Astrocyte (in vitro differentiated cells and primary cell): ENCODE measurements around the gene EXOC6B. TPM values are rescaled to one million over a fixed set of nuclear protein-coding genes. Genes with fewer than 3 reads are reported as not detected.

ENCODE experiments used
- DNase-seq: peaks from one replicate; pipeline ENCODE4 v3.0.0-alpha.2; 2010; ENCODE audit warnings: low read depth
- FAIRE-seq: peaks from 2 replicates; lab custom pipeline; 2011; peaks lifted over from hg19 to GRCh38; lab: Jason Lieb, UNC
- H2AFZ ChIP-seq: 2 replicates; pipeline ENCODE4 v1.6.0; 2012; ENCODE audit warnings: low read depth, low read length, inconsistent platforms
- H3K27ac ChIP-seq: 2 replicates; pipeline ENCODE4 v1.5.1; 2011; ENCODE audit warnings: low read depth, low read length, inconsistent platforms
- H3K27me3 ChIP-seq: 2 replicates; pipeline ENCODE4 v1.6.0; 2011; ENCODE audit warnings: low read length, inconsistent platforms; ENCODE audit not compliant: insufficient read depth
- H3K36me3 ChIP-seq: 2 replicates; pipeline ENCODE4 v1.5.1; 2011; ENCODE audit warnings: low read length, inconsistent platforms; ENCODE audit not compliant: insufficient read depth
- H3K4me1 ChIP-seq: 2 replicates; pipeline ENCODE4 v1.5.1; 2011; ENCODE audit warnings: low read length, inconsistent platforms; ENCODE audit not compliant: insufficient read depth
- H3K4me2 ChIP-seq: 2 replicates; pipeline ENCODE4 v1.6.0; 2012; ENCODE audit warnings: low read length, inconsistent platforms
- H3K4me3 ChIP-seq: 2 replicates; pipeline ENCODE4 v1.5.1; 2011; ENCODE audit warnings: low read depth, mild to moderate bottlenecking, low read length, inconsistent platforms; ENCODE audit not compliant: insufficient read depth
- H3K79me2 ChIP-seq: 2 replicates; pipeline ENCODE4 v1.6.0; 2012; ENCODE audit warnings: mild to moderate bottlenecking, low read length, inconsistent platforms; ENCODE audit not compliant: insufficient read depth
- H3K9ac ChIP-seq: 2 replicates; pipeline ENCODE4 v1.6.0; 2012; ENCODE audit warnings: mild to moderate bottlenecking, low read length, inconsistent platforms
- H3K9me3 ChIP-seq: 2 replicates; pipeline ENCODE4 v1.5.1; 2012; ENCODE audit warnings: low read depth, mild to moderate bottlenecking, low read length, inconsistent platforms; ENCODE audit not compliant: insufficient read depth
- H4K20me1 ChIP-seq: 2 replicates; pipeline ENCODE4 v1.6.0; 2012; ENCODE audit warnings: low read length, inconsistent platforms; ENCODE audit not compliant: insufficient read depth
- H3K27ac Mint-ChIP-seq: one replicate; pipeline ENCODE4 v1.8.0; 2021; ENCODE audit warnings: mild to moderate bottlenecking, mixed read lengths; ENCODE audit not compliant: unreplicated experiment
- H3K27me3 Mint-ChIP-seq: one replicate; pipeline ENCODE4 v1.8.0; 2021; ENCODE audit warnings: low read depth, mixed read lengths; ENCODE audit not compliant: unreplicated experiment
- H3K36me3 Mint-ChIP-seq: one replicate; pipeline ENCODE4 v1.8.0; 2021; ENCODE audit warnings: low read depth, mixed read lengths; ENCODE audit not compliant: unreplicated experiment
- H3K4me1 Mint-ChIP-seq: one replicate; pipeline ENCODE4 v1.8.0; 2021; ENCODE audit warnings: low read depth, mixed read lengths; ENCODE audit not compliant: unreplicated experiment
- H3K4me3 Mint-ChIP-seq: one replicate; pipeline ENCODE4 v1.8.0; 2021; ENCODE audit warnings: mild to moderate bottlenecking, moderate library complexity, mixed read lengths; ENCODE audit not compliant: unreplicated experiment
- H3K9me3 Mint-ChIP-seq: one replicate; pipeline ENCODE4 v1.8.0; 2021; ENCODE audit warnings: mild to moderate bottlenecking, mixed read lengths; ENCODE audit not compliant: unreplicated experiment
- EZH2 ChIP-seq: IDR thresholded peaks from 2 replicates; pipeline ENCODE4 v1.6.1; 2012; ENCODE audit warnings: mild to moderate bottlenecking, low read length, inconsistent platforms; ENCODE audit not compliant: insufficient read depth
- total RNA-seq: library from RNA; stranded (reverse); gene quantifications from 2 replicates; pipeline ENCODE4 v1.2.1, GENCODE V29; 2021
- TF ChIP-seq, protein P1 (sequence below): IDR thresholded peaks from 2 replicates; pipeline ENCODE4 v1.5.1; 2011; ENCODE audit warnings: low read depth, mild to moderate bottlenecking, inconsistent platforms, low read length, moderate library complexity; ENCODE audit not compliant: insufficient read depth

The EXOC6B gene
- total RNA-seq, 1 donor from 2014 or later: 31.8 TPM

DNA sequence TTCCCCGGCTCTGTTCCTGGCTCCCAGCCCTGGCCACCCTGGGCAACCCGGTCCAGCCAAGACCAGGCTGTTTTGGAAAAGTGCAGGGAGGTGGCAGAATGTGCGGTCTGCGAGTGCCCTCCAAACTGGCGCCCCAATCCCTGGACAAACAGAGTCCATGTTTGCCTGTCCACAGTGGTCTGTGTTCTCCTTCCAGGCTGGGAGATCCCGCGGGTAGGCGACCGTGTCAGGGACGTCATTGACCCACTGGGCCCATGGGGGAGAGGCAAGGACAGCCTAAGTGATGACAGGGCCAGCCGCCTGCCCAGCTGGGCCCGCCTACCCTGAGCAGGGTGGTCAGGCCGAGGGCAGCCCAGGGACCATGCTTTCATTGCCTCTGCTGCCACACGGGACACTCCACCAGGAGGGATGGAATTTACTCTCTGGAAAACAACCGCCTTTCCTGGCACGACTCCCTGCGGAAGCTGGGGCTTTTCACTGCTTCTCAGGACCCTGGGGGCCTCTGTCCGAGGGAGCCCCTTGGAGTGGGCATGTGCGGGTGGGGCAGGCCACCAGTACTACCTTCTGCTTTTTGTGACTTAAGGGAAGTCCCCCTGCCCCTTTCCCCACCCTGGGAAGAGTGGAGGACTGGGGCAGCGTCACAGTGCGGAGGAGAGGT, 698.3 kb downstream of the EXOC6B start:
- Histone ChIP-seq H4K20me1 (no peaks in the 10 kb centered on the region), H3K79me2 (no peaks in the 10 kb centered on the region), H3K36me3 (no peaks in the 10 kb centered on the region), H3K27ac (no peak overlapping the region), H3K9ac (no peak overlapping the region), H2AFZ (no peak overlapping the region), H3K9me3 (no peaks in the 10 kb centered on the region), H3K4me3 (no peak overlapping the region), H3K4me2 (no peak overlapping the region), H3K4me1 (no peaks in the 10 kb centered on the region), H3K27me3 (peaks cover 6% of the 10 kb centered on the region)
- Mint-ChIP-seq H3K27me3 (peaks cover 34% of the 10 kb centered on the region), H3K9me3 (peaks cover 3% of the 10 kb centered on the region), H3K27ac (no peak overlapping the region), H3K4me3 (no peak overlapping the region), H3K36me3 (no peaks in the 10 kb centered on the region), H3K4me1 (peaks cover 3% of the 10 kb centered on the region)
- TF ChIP-seq, protein P1, sequence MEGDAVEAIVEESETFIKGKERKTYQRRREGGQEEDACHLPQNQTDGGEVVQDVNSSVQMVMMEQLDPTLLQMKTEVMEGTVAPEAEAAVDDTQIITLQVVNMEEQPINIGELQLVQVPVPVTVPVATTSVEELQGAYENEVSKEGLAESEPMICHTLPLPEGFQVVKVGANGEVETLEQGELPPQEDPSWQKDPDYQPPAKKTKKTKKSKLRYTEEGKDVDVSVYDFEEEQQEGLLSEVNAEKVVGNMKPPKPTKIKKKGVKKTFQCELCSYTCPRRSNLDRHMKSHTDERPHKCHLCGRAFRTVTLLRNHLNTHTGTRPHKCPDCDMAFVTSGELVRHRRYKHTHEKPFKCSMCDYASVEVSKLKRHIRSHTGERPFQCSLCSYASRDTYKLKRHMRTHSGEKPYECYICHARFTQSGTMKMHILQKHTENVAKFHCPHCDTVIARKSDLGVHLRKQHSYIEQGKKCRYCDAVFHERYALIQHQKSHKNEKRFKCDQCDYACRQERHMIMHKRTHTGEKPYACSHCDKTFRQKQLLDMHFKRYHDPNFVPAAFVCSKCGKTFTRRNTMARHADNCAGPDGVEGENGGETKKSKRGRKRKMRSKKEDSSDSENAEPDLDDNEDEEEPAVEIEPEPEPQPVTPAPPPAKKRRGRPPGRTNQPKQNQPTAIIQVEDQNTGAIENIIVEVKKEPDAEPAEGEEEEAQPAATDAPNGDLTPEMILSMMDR: no peak
- TF ChIP-seq EZH2: peak; percentile 31
- DNase-seq (no peak), FAIRE-seq (no peak)

DNA sequence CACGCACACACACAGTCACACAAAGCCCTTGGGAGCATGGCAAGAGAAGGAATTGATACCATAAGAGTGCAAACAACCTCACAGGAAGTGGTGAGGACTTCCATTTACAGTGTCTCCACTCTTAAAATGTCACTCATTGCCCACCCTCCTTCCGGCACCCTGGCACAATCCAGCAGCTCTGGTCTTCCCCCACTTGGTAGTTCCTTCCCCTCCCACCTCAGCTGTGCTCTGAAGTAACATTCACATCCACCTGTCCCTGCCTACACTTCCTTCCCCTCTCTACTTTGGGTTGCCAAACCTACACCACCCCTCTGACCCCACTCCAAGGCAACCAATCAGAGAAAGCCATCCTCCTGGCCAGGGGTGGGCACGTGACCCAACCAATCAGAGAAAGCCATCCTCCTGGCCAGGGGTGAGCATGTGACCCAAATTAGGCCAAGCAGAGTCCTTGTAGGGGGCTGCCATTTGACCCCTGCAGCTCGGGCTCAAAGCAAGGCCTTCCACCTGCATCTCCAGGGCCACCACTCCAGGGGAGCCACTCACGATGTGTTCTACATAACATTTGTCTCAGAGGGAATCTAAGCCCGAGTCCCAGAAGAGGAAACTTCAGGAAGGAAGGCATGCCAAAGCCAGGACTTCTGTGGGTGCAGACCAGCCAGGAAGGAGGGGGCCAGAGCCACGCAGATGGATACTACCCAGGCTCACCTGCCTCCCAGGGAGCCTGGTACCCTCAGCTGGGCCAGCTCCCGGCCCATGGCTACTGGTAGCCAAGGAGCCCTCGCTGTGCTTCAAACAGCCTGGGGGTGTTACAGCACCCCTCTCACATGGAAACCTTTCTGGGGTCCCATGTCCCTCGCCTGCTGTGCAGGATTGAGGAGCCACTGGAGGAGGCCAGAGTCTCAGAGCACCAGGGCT, 699.4 kb downstream of the EXOC6B start:
- FAIRE-seq: no peak
- TF ChIP-seq, protein P1: no peak
- no peak for TF ChIP-seq EZH2

More for the DNA sequence above, 699.4 kb downstream of the EXOC6B start:
- Mint-ChIP-seq H3K36me3 (no peaks in the 10 kb centered on the region), H3K27ac (no peak overlapping the region), H3K4me1 (peaks cover 3% of the 10 kb centered on the region), H3K27me3 (peaks cover 30% of the 10 kb centered on the region), H3K4me3 (no peak overlapping the region), H3K9me3 (peaks cover 5% of the 10 kb centered on the region)
- Histone ChIP-seq H4K20me1 (no peaks in the 10 kb centered on the region), H3K4me1 (no peaks in the 10 kb centered on the region), H3K9ac (no peak overlapping the region), H3K9me3 (no peaks in the 10 kb centered on the region), H3K36me3 (no peaks in the 10 kb centered on the region), H3K27me3 (peaks cover 6% of the 10 kb centered on the region), H2AFZ (no peak overlapping the region), H3K79me2 (no peaks in the 10 kb centered on the region), H3K27ac (no peak overlapping the region), H3K4me2 (no peak overlapping the region), H3K4me3 (no peak overlapping the region)
- DNase-seq: no peak

Other genes starting within 250 kb of the EXOC6B start
- gene SPR, start 61.4 kb upstream of the EXOC6B start, total RNA-seq: 23.6 TPM in 2 replicates
- 0.48 TPM in 1 of 2 replicates, not detected in the other for gene EMX1, start 91.5 kb upstream of the EXOC6B start, total RNA-seq
- 14.9 and 15.9 TPM in 2 replicates for gene SFXN5, start 245.7 kb upstream of the EXOC6B start, total RNA-seq